Upper lobe of left lung (tissue), 6 donors: ENCODE measurements around the gene GATA6. TPM values are rescaled to one million over a fixed set of nuclear protein-coding genes. Genes with fewer than 3 reads are reported as not detected.

Experiments used
- ATAC-seq, 2 donors: fragments of 200-7000 bp; cut with Tn5 transposase; one replicate each; pipeline ENCODE4 v1.9.1; 2022; ENCODE audit warnings: mild to moderate bottlenecking in 2 of 2, moderate library complexity in 2 of 2; ENCODE audit not compliant: low FRiP score in 2 of 2
- DNase-seq, 2 donors: peaks; one replicate each; pipeline ENCODE4 v3.0.0-alpha.2; 2019 to 2020
- H3K27ac ChIP-seq, 4 donors: fragments of 200-600 bp; sonication (generic); one replicate each; pipeline ENCODE4 v1.5.1; 2016 to 2019
- H3K27me3 ChIP-seq, 4 donors: fragments of 200-600 bp; sonication (generic); one replicate each; pipeline ENCODE4 v1.5.1; 2017 to 2019
- H3K36me3 ChIP-seq, 4 donors: fragments of 200-600 bp; sonication (generic); one replicate each; pipeline ENCODE4 v1.5.1; 2016 to 2019
- H3K4me1 ChIP-seq, 4 donors: fragments of 200-600 bp; sonication (generic); one replicate each; pipeline ENCODE4 v1.5.1; 2018 to 2019
- H3K4me3 ChIP-seq, 4 donors: fragments of 200-600 bp; sonication (generic); one replicate each; pipeline ENCODE4 v1.5.1; 2017 to 2019; ENCODE audit warnings: mild to moderate bottlenecking in 2 of 4, moderate library complexity in 1 of 4
- H3K9me3 ChIP-seq, 4 donors: fragments of 200-600 bp; sonication (generic); one replicate each; pipeline ENCODE4 v1.5.1; 2018 to 2019
- CTCF ChIP-seq, 6 experiments: fragments of 450-650 bp in 4 of 6; fragments of 200-600 bp in 2 of 6; sonication (generic) in 2 of 6; IDR thresholded peaks; one replicate each; pipeline ENCODE4 v1.5.1; 2016 to 2019; ENCODE audit warnings: antibody characterized with exemption in 6 of 6
- EP300 ChIP-seq, 4 donors: sonication (generic); formaldehyde crosslinking; IDR thresholded peaks; one replicate each; pipeline ENCODE4 v1.5.1; 2017; ENCODE audit warnings: antibody characterized with exemption in 4 of 4, control low read depth in 2 of 4
- POLR2A ChIP-seq, 4 donors: fragments of 450-650 bp; IDR thresholded peaks; one replicate each; pipeline ENCODE4 v1.5.1; 2016 to 2017; ENCODE audit warnings: antibody characterized with exemption in 4 of 4, mild to moderate bottlenecking in 2 of 4
- POLR2AphosphoS5 ChIP-seq, 2 donors: sonication (generic); formaldehyde crosslinking; IDR thresholded peaks; one replicate each; pipeline ENCODE4 v1.5.1; 2017; ENCODE audit warnings: antibody characterized with exemption in 2 of 2
- WGBS, 2 donors: methylation state at CpG; one replicate each; pipeline ENCODE4 v1.1.5; 2017 to 2018; 5-methylcytosine and 5-hydroxymethylcytosine counted together
- total RNA-seq, 6 donors: library from RNA; depleted of rRNA in 4 of 6; stranded (reverse); fragments of >200 nt in 4 of 6; gene quantifications; one replicate each; pipeline versions ENCODE4 v1.1.0 to v1.2.1, GENCODE V29; 2016 to 2021
- donor health status: DM: no; HTN: no; CAD: no; lungs with moderate emphysema.
- donor health status: DM: no; HTN: yes; CAD: no; lungs with severe emphysema.

The GATA6 gene
- total RNA-seq, 6 donors from 2014 or later, result 29.7 to 52.8 (median 41.4) TPM

DNA sequence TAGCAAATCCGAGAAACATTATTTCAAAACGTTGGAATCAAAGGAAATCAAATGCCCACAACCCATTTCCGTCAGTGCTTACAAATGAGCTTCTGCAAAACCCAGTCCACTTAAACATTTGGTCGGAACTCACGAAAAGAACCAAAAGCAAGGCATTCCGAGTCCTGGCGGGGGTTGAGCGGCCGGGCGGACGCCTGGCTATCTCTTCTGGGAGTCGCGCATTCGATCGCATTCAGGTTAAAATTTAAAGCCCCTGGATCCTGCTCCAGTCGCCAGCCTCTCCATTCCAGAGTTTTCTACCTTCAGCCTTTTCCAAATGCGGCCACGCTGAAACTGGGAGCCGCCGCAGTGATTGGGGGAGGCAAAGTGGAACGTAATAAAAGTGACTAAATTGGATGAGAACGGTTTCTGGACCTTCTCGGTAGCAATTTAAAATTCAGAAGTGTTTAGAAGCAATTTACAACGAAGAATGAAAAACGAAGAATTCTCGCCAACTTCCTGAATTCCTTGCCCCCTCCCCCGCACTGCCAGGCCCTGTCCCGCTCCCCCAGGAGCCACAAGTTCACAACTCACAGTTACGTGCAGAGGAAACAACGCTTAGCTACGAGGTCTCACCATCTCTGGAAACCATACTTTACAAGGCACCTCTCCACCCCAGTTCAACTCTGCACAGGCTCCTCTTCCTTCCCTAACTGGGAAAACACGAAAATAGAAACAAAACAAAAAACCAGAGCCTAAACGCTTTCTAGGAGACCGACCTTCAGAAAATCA lies 1.7 kb upstream of the GATA6 start:
- TF ChIP-seq EP300 (IDR thresholded peaks at IDR 0.05) (no peak), POLR2A (IDR thresholded peaks at IDR 0.05) (peak in 1 of 4 donors; percentile 36), POLR2AphosphoS5 (IDR thresholded peaks at IDR 0.05) (peak in 1 of 2 donors; percentile 33)
- Histone ChIP-seq H3K27ac (peak overlapping the region; percentile 94 to 98 (median 97)), H3K9me3 (no peaks in the 10 kb centered on the region), H3K4me1 (peaks cover 3 to 51% (median 22%) of the 10 kb centered on the region in 4 donors), H3K4me3 (peak overlapping the region in 3 of 4 donors; percentile 70 to 78 (median 73)), H3K27me3 (peaks cover 0 to 26% (median 9%) of the 10 kb centered on the region in 4 donors), H3K36me3 (peaks cover 0 to 4% (median 0%) of the 10 kb centered on the region in 4 donors)
- DNase-seq (peak in 1 of 2 donors; percentile 77), ATAC-seq (no peak)
- 19 to 31% methylated on average over 34 of the region's 34 CpGs for WGBS, 2 donors

- peak in 1 of 2 donors; percentile 13 for ATAC-seq
- TF ChIP-seq CTCF (IDR thresholded peaks at IDR 0.05) (peak in 3 of 6 experiments; percentile 19 to 51 (median 32)), POLR2AphosphoS5 (IDR thresholded peaks at IDR 0.05) (no peak)
These were observed 948 bp upstream of the GATA6 start for GRCh38 chr18:22168360-22168921.

DNA sequence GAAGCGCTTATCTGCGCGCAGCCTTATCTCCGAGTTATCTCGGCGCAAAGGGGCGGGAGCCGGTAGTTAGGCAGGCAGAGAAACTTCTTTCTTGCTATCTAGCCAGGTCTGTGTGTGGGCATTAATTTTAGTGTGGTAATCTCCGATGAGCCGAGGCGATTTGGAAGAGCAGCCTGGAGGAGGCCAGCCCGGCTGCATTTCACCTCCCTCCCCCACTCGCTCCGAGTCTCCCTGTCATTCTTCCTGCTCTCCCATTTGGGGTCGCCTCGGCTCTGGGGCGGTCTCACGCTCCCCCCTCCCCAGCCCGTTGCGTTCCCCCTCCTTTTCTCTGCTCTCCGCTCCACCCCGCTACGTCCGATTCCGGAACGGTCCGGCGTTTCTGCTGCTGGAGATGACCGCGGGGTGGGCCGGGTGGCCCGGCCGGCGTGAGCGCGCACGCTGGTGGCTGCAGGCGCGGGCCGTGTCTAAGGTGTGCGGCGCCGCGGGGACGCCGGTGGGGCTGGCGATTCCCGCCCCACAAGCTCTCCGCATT lies 566 bp downstream of the GATA6 start:
- 0 to 1% methylated on average over 16 to 48 of the region's 49 CpGs for WGBS, 2 donors
- Histone ChIP-seq H3K27me3 (peaks cover 0 to 22% (median 9%) of the 10 kb centered on the region in 4 donors), H3K4me3 (peak overlapping the region; percentile 70 to 78 (median 74)), H3K27ac (peak overlapping the region; percentile 94 to 98 (median 97)), H3K9me3 (no peaks in the 10 kb centered on the region), H3K4me1 (peaks cover 4 to 70% (median 24%) of the 10 kb centered on the region in 4 donors), H3K36me3 (peaks cover 0 to 8% (median 0%) of the 10 kb centered on the region in 4 donors)
- no peak for TF ChIP-seq POLR2A (IDR thresholded peaks at IDR 0.05)
- peak in 1 of 2 donors; percentile 10 for TF ChIP-seq POLR2AphosphoS5 (IDR thresholded peaks at IDR 0.05)
- TF ChIP-seq CTCF (IDR thresholded peaks at IDR 0.05), result no peak
- ATAC-seq (peak; percentile 20 to 35), DNase-seq (peak in 1 of 2 donors; percentile 90)

More at GRCh38 chr18:22168360-22168921, 948 bp upstream of the GATA6 start:
- peak in 1 of 2 donors; percentile 86 for DNase-seq
- Histone ChIP-seq H3K9me3 (no peaks in the 10 kb centered on the region), H3K36me3 (peaks cover 0 to 7% (median 0%) of the 10 kb centered on the region in 4 donors), H3K4me1 (peaks cover 3 to 59% (median 22%) of the 10 kb centered on the region in 4 donors), H3K27ac (peak overlapping the region; percentile 94 to 98 (median 97)), H3K27me3 (peaks cover 0 to 26% (median 9%) of the 10 kb centered on the region in 4 donors), H3K4me3 (peak overlapping the region; percentile 70 to 78 (median 74))
- WGBS, 2 donors, result 1 to 3% methylated on average over 28 to 36 of the region's 36 CpGs

- WGBS, 2 donors, result 1 to 2% methylated on average over 22 to 59 of the region's 66 CpGs
- H3K4me1 ChIP-seq, result peaks cover 10 to 67% (median 26%) of the 10 kb centered on the region in 4 donors
- H3K27me3 ChIP-seq, result peaks cover 0 to 18% (median 9%) of the 10 kb centered on the region in 4 donors
- H3K36me3 ChIP-seq, result peaks cover 0 to 10% (median 0%) of the 10 kb centered on the region in 4 donors
- TF ChIP-seq CTCF (IDR thresholded peaks at IDR 0.05) (no peak), POLR2A (IDR thresholded peaks at IDR 0.05) (peak in 2 of 4 donors; percentile 4 to 23), EP300 (IDR thresholded peaks at IDR 0.05) (no peak)
- H3K27ac ChIP-seq, result peak overlapping the region; percentile 94 to 98 (median 97)
- H3K9me3 ChIP-seq, result no peaks in the 10 kb centered on the region
- peak overlapping the region; percentile 70 to 78 (median 74) for H3K4me3 ChIP-seq
- peak; percentile 0 to 14 for ATAC-seq
- peak in 1 of 2 donors; percentile 87 for DNase-seq
These were observed 1.2 kb downstream of the GATA6 start for GRCh38 chr18:22170421-22171257.
